HEK293 (cell line): ENCODE results near the gene CSNK1A1L.

Source experiments
- BCL11A ChIP-seq: fragments of 450-650 bp; formaldehyde crosslinking; IDR thresholded peaks from 2 replicates; pipeline ENCODE4 v1.5.1; 2016; ENCODE audit warnings: low read depth, missing biosample characterization, missing genetic modification characterization
- BCL11B ChIP-seq: fragments of 450-650 bp; formaldehyde crosslinking; IDR thresholded peaks from 2 replicates; pipeline ENCODE4 v1.5.1; 2016; ENCODE audit warnings: low read depth, missing biosample characterization, missing genetic modification characterization
- GLI4 ChIP-seq: fragments of 450-650 bp; formaldehyde crosslinking; IDR thresholded peaks from 2 replicates; pipeline ENCODE4 v1.5.1; 2016; ENCODE audit warnings: missing biosample characterization, missing genetic modification characterization
- IKZF3 ChIP-seq: fragments of 450-650 bp; IDR thresholded peaks from 2 replicates; pipeline ENCODE4 v1.5.0; 2018; ENCODE audit warnings: missing biosample characterization, mild to moderate bottlenecking, missing genetic modification characterization, moderate library complexity
- KLF16 ChIP-seq: fragments of 450-650 bp; formaldehyde crosslinking; IDR thresholded peaks from 2 replicates; pipeline ENCODE4 v1.5.1; 2017; ENCODE audit warnings: missing biosample characterization, missing genetic modification characterization
- KLF8 ChIP-seq: fragments of 450-650 bp; formaldehyde crosslinking; IDR thresholded peaks from 2 replicates; pipeline ENCODE4 v1.5.1; 2016; ENCODE audit warnings: missing biosample characterization, missing genetic modification characterization
- PBX3 ChIP-seq: sonication (generic); formaldehyde crosslinking; IDR thresholded peaks from 2 replicates; pipeline ENCODE4 v1.8.1; 2022; ENCODE audit warnings: mild to moderate bottlenecking, moderate library complexity, missing genetic modification reagents
- PRDM2 ChIP-seq: fragments of 450-650 bp; formaldehyde crosslinking; IDR thresholded peaks from 2 replicates; pipeline ENCODE4 v1.5.1; 2016; ENCODE audit warnings: missing biosample characterization, missing genetic modification characterization, borderline replicate concordance
- SP3 ChIP-seq: fragments of 450-650 bp; formaldehyde crosslinking; IDR thresholded peaks from 2 replicates; pipeline ENCODE4 v1.5.1; 2016; ENCODE audit warnings: missing biosample characterization, missing genetic modification characterization
- TSHZ1 ChIP-seq: fragments of 450-650 bp; formaldehyde crosslinking; IDR thresholded peaks from 2 replicates; pipeline ENCODE4 v1.5.1; 2016; ENCODE audit warnings: missing biosample characterization, missing genetic modification characterization, borderline replicate concordance
- ZBTB21 ChIP-seq: fragments of 450-650 bp; formaldehyde crosslinking; IDR thresholded peaks from 2 replicates; pipeline ENCODE4 v1.5.1; 2017; ENCODE audit warnings: missing biosample characterization, missing genetic modification characterization
- ZBTB6 ChIP-seq: fragments of 450-650 bp; formaldehyde crosslinking; IDR thresholded peaks from 2 replicates; pipeline ENCODE4 v1.5.1; 2017; ENCODE audit warnings: missing biosample characterization, missing genetic modification characterization
- ZNF155 ChIP-seq: fragments of 450-650 bp; formaldehyde crosslinking; IDR thresholded peaks from 2 replicates; pipeline ENCODE4 v1.5.1; 2016; ENCODE audit warnings: missing biosample characterization, missing genetic modification characterization
- ZNF175 ChIP-seq: fragments of 450-650 bp; formaldehyde crosslinking; IDR thresholded peaks from 2 replicates; pipeline ENCODE4 v1.5.1; 2016; ENCODE audit warnings: missing biosample characterization, missing genetic modification characterization
- ZNF2 ChIP-seq: fragments of 450-650 bp; formaldehyde crosslinking; IDR thresholded peaks from 2 replicates; pipeline ENCODE4 v1.5.1; 2016; ENCODE audit warnings: missing biosample characterization, missing genetic modification characterization
- ZNF24 ChIP-seq: fragments of 450-650 bp; formaldehyde crosslinking; IDR thresholded peaks from 2 replicates; pipeline ENCODE4 v1.5.1; 2016; ENCODE audit warnings: missing biosample characterization, missing genetic modification characterization
- ZNF248 ChIP-seq: fragments of 450-650 bp; formaldehyde crosslinking; IDR thresholded peaks from 2 replicates; pipeline ENCODE4 v1.5.1; 2017; ENCODE audit warnings: missing biosample characterization, missing genetic modification characterization
- ZNF280D ChIP-seq: fragments of 450-650 bp; formaldehyde crosslinking; IDR thresholded peaks from 2 replicates; pipeline ENCODE4 v1.5.1; 2016; ENCODE audit warnings: missing biosample characterization, missing genetic modification characterization
- ZNF302 ChIP-seq: fragments of 450-650 bp; formaldehyde crosslinking; IDR thresholded peaks from 2 replicates; pipeline ENCODE4 v1.5.1; 2016; ENCODE audit warnings: missing biosample characterization, missing genetic modification characterization, low read depth
- ZNF404 ChIP-seq: fragments of 450-650 bp; formaldehyde crosslinking; IDR thresholded peaks from 2 replicates; pipeline ENCODE4 v1.5.1; 2017; ENCODE audit warnings: missing biosample characterization, missing genetic modification characterization
- ZNF433 ChIP-seq: fragments of 450-650 bp; formaldehyde crosslinking; IDR thresholded peaks from 2 replicates; pipeline ENCODE4 v1.5.1; 2016; ENCODE audit warnings: missing biosample characterization, missing genetic modification characterization, low read depth
- ZNF571 ChIP-seq: fragments of 450-650 bp; formaldehyde crosslinking; IDR thresholded peaks from 2 replicates; pipeline ENCODE4 v1.5.0; 2017; ENCODE audit warnings: missing biosample characterization, missing genetic modification characterization
- ZNF626 ChIP-seq: fragments of 450-650 bp; sonication (Bioruptor Pico); formaldehyde crosslinking; IDR thresholded peaks from 2 replicates; pipeline ENCODE4 v1.5.1; 2018; ENCODE audit warnings: missing biosample characterization, missing genetic modification characterization, inconsistent platforms
- ZNF837 ChIP-seq: fragments of 450-650 bp; formaldehyde crosslinking; IDR thresholded peaks from 2 replicates; pipeline ENCODE4 v1.5.1; 2016; ENCODE audit warnings: missing biosample characterization, missing genetic modification characterization

CSNK1A1L gene

GRCh38 chr13:37058910-37059847 is 46.3 kb downstream of the CSNK1A1L start, which contains the start of gene SUPT20H (continued):
- no peak for TF ChIP-seq ZBTB6
- no peak for TF ChIP-seq ZNF837
- TF ChIP-seq PBX3 (CRISPR knock-in tag) = no peak; the same call in 1 of the 2 replicates
- no peak for TF ChIP-seq ZNF280D (tag by site-specific recombination)
- TF ChIP-seq ZBTB21 (tag by site-specific recombination) = no peak
- TF ChIP-seq ZNF571 = no peak
- peak; percentile 81 for TF ChIP-seq SP3 (tag by site-specific recombination)
- no peak for TF ChIP-seq TSHZ1 (tag by site-specific recombination)
- no peak for TF ChIP-seq ZNF248
- no peak for TF ChIP-seq GLI4 (tag by site-specific recombination)
- no peak for TF ChIP-seq ZNF302 (tag by site-specific recombination)
- TF ChIP-seq ZNF175 (tag by site-specific recombination) = no peak
- TF ChIP-seq PRDM2 (tag by site-specific recombination) = no peak
- TF ChIP-seq ZNF2 (tag by site-specific recombination) = 0 out of 2 replicates have a peak, but pooled peaks have one; percentile 61
- no peak for TF ChIP-seq ZNF24 (tag by site-specific recombination)
- TF ChIP-seq BCL11B = peak; percentile 62; the same call in 1 of the 2 replicates
- TF ChIP-seq IKZF3 (tag by site-specific recombination) = no peak
- no peak for TF ChIP-seq ZNF433 (tag by site-specific recombination)
- no peak for TF ChIP-seq ZNF626
- peak; percentile 79; the same call in 1 of the 2 replicates for TF ChIP-seq KLF8 (tag by site-specific recombination)
- no peak for TF ChIP-seq BCL11A (tag by site-specific recombination)
- no peak for TF ChIP-seq ZNF155
- no peak for TF ChIP-seq ZNF404 (tag by site-specific recombination)
- TF ChIP-seq KLF16 = peak; percentile 53; the same call in 1 of the 2 replicates
